K562 (cell line): ENCODE data around the gene ETV3L. TPM values are rescaled to one million over a fixed set of nuclear protein-coding genes. Genes with fewer than 3 reads are reported as not detected.
A peak's percentile ranks its signal among the peaks of the same experiment; 100 is the strongest.

Experiments used
- ATAC-seq: fragments of 200-7000 bp; cut with Tn5 transposase; 3 replicates; pipeline ENCODE4 v1.9.1; 2020; ENCODE audit warnings: moderate library complexity
- BruUV-seq: library from RNA; stranded (reverse); fragments of 400-500 nt; replicated peaks from 2 replicates; lab custom pipeline; 2021; lab: Mats Ljungman, UMichigan
- CTCF ChIA-PET: fragments of 300-600 bp; formaldehyde crosslinking; extraction: SDS; loops from one replicate; lab custom pipeline; 2021; ENCODE audit warnings: low intra/inter-chr PET ratio; lab: Yijun Ruan, JAX
- POLR2A ChIA-PET: fragments of 300-600, 350-650 bp; sonication (Branson Sonifier 250); formaldehyde crosslinking; extraction: SDS; loops from one replicate; lab custom pipeline; 2021; ENCODE audit warnings: antibody characterized with exemption, inconsistent platforms; lab: Yijun Ruan, JAX
- DNase-seq, 4 experiments: peaks; one replicate each; pipeline versions ENCODE4 v3.0.0 to v3.0.0-alpha.2; 2011 to 2018; ENCODE audit warnings: low spot score in 3 of 4, mixed read lengths in 3 of 4; ENCODE audit errors: extremely low read depth in 1 of 4
- FAIRE-seq: peaks from 2 replicates; lab custom pipeline; 2011; peaks lifted over from hg19 to GRCh38; lab: Jason Lieb, UNC
- H2AFZ ChIP-seq: 2 replicates; pipeline ENCODE4 v1.6.0; 2011; ENCODE audit warnings: low read depth, low read length, control low read depth, inconsistent platforms
- H3K27ac ChIP-seq: fragments of 200-600 bp; 3 replicates; pipeline ENCODE4 v1.8.0; 2011; ENCODE audit warnings: low read depth, mild to moderate bottlenecking, control low read depth, inconsistent platforms, low read length, moderate library complexity, mixed read lengths; ENCODE audit errors: extremely low read depth
- H3K27me3 ChIP-seq, 2 experiments: fragments of 300-600 bp in 1 of 2; 2 replicates in 1 of 2; 3 replicates in 1 of 2; pipeline versions ENCODE4 v1.6.0 to v1.8.0; 2011; ENCODE audit warnings: inconsistent platforms in 2 of 2, low read length in 2 of 2, mild to moderate bottlenecking in 1 of 2, mixed read lengths in 1 of 2, moderate library complexity in 1 of 2; ENCODE audit not compliant: control insufficient read depth in 2 of 2, insufficient read depth in 2 of 2
- H3K36me3 ChIP-seq: fragments of 300-600 bp; 3 replicates; pipeline ENCODE4 v1.8.0; 2011; ENCODE audit warnings: mild to moderate bottlenecking, low read length, inconsistent platforms; ENCODE audit not compliant: control insufficient read depth, insufficient read depth
- H3K4me1 ChIP-seq, 2 experiments: fragments of 200-600 bp in 1 of 2; replicated peaks in 1 of 2; 2 replicates in 1 of 2; 3 replicates in 1 of 2; pipeline versions ENCODE4 v1.5.1 to v1.8.0; 2011; ENCODE audit warnings: inconsistent platforms in 2 of 2, low read length in 2 of 2, mild to moderate bottlenecking in 1 of 2, mixed read lengths in 1 of 2, moderate library complexity in 1 of 2; ENCODE audit not compliant: control insufficient read depth in 2 of 2, insufficient read depth in 2 of 2
- H3K4me2 ChIP-seq: 2 replicates; pipeline ENCODE4 v1.6.1; 2011; ENCODE audit warnings: low read length, control low read depth, inconsistent platforms, mixed read lengths; ENCODE audit not compliant: insufficient read depth
- H3K4me3 ChIP-seq: fragments of 200-600 bp; sonication (generic), shearing (Covaris generic); 2 replicates; pipeline ENCODE4 v1.5.1; 2016; ENCODE audit warnings: control low read depth, inconsistent platforms
- H3K79me2 ChIP-seq: fragments of 200-600 bp; 3 replicates; pipeline ENCODE4 v1.8.0; 2011; ENCODE audit warnings: low read length, inconsistent platforms; ENCODE audit not compliant: control insufficient read depth, insufficient read depth
- H3K9ac ChIP-seq, 2 experiments: 2 replicates each; pipeline versions ENCODE4 v1.6.0 to v1.6.1; 2011; ENCODE audit warnings: low read depth in 2 of 2, low read length in 2 of 2, control low read depth in 1 of 2, inconsistent platforms in 1 of 2, mild to moderate bottlenecking in 1 of 2, mixed read lengths in 1 of 2; ENCODE audit not compliant: insufficient read depth in 1 of 2
- H3K9me1 ChIP-seq: one replicate; pipeline ENCODE4 v1.6.0; 2011; ENCODE audit warnings: inconsistent platforms, mild to moderate bottlenecking, low read length, moderate library complexity; ENCODE audit not compliant: control insufficient read depth, insufficient read depth
- H3K9me3 ChIP-seq: replicated peaks from 2 replicates; pipeline ENCODE4 v1.5.1; 2011; ENCODE audit warnings: low read depth, low read length, inconsistent platforms; ENCODE audit not compliant: control insufficient read depth, insufficient read depth
- H4K20me1 ChIP-seq: replicated peaks from 2 replicates; pipeline ENCODE4 v1.6.1; 2011; ENCODE audit warnings: low read length, inconsistent platforms, mixed read lengths; ENCODE audit not compliant: control insufficient read depth, insufficient read depth
- ADNP ChIP-seq: fragments of 200-800 bp; sonication (Bioruptor generic); IDR thresholded peaks from 2 replicates; pipeline ENCODE4 v1.6.1; 2016; ENCODE audit warnings: missing genetic modification characterization, missing compliant biosample characterization
- HDGF ChIP-seq: fragments of 450-650 bp; IDR thresholded peaks from 2 replicates; pipeline ENCODE4 v1.6.1; 2016
- HNRNPL ChIP-seq: fragments of 200-400 bp; formaldehyde crosslinking; IDR thresholded peaks from 2 replicates; pipeline ENCODE4 v1.6.1; 2017; ENCODE audit warnings: low read depth, mild to moderate bottlenecking, low read length
- MAX ChIP-seq: sonication (generic); formaldehyde crosslinking; IDR thresholded peaks from 2 replicates; pipeline ENCODE4 v1.9.0; 2022; ENCODE audit warnings: mild to moderate bottlenecking, missing genetic modification reagents
- MTA1 ChIP-seq: fragments of 450-650 bp; IDR thresholded peaks from 2 replicates; pipeline ENCODE4 v1.6.1; 2017; ENCODE audit warnings: borderline replicate concordance
- PREB ChIP-seq: sonication (generic); formaldehyde crosslinking; IDR thresholded peaks from 2 replicates; pipeline ENCODE4 v1.8.1; 2023; ENCODE audit warnings: mild to moderate bottlenecking, missing genetic modification reagents
- RBM22 ChIP-seq: fragments of 200-400 bp; formaldehyde crosslinking; IDR thresholded peaks from 2 replicates; pipeline ENCODE4 v1.6.1; 2018; ENCODE audit warnings: low read length, low read depth; ENCODE audit not compliant: poor library complexity, severe bottlenecking
- ZKSCAN1 ChIP-seq: fragments of 150-350 bp; IDR thresholded peaks from 2 replicates; pipeline ENCODE4 v1.6.1; 2016; ENCODE audit warnings: low read depth, low read length
- ZNF165 ChIP-seq: fragments of 250-450 bp; sonication (Bioruptor Pico); IDR thresholded peaks from 2 replicates; pipeline ENCODE4 v1.4.0; 2020; ENCODE audit warnings: borderline replicate concordance
- WGBS: fragments of 100-300 bp; shearing (Covaris generic); methylation state at CpG from one replicate; pipeline ENCODE4 v1.1.6; 2016; ENCODE audit warnings: low coverage, mixed read lengths; ENCODE audit not compliant: insufficient coverage; ENCODE audit errors: missing lambda C conversion rate; 5-methylcytosine and 5-hydroxymethylcytosine counted together
- in situ Hi-C: fragments of 300-500 bp; cut with MboI; formaldehyde crosslinking; loops from 4 replicates; pipeline ENCODE4 v1.15.0; 2018; ENCODE audit warnings: inconsistent platforms, mixed read lengths
- intact Hi-C: fragments of 100-400 bp; cut with micrococcal nuclease; formaldehyde crosslinking; loops from 2 replicates; pipeline ENCODE4 v1.14.2; 2022
- polyA plus RNA-seq, 8 experiments: library from polyadenylated mRNA; depleted of rRNA in 4 of 8; stranded (reverse) in 5 of 8; unstranded in 3 of 8; fragments of >200 nt; fragmentation: Nextera tagmentation in 2 of 8; fragmentation: Illumina TruSeq in 1 of 8; extraction: Ambion mirVana in 2 of 8; extraction: Trizol in 1 of 8; gene quantifications; 2 replicates each; pipeline versions ENCODE4 v1.2.1 to v1.2.3, GENCODE V29; 2011 to 2014; ENCODE audit warnings: inconsistent platforms in 1 of 8, missing spikeins in 1 of 8
- total RNA-seq, 7 experiments: library from RNA; depleted of rRNA in 6 of 7; stranded (reverse); fragments of >200 nt in 6 of 7; fragmentation: Illumina TruSeq in 2 of 7; extraction: Trizol in 2 of 7; gene quantifications; 2 replicates each; pipeline versions ENCODE4 v1.2.1 to v1.2.3, GENCODE V29; 2011 to 2021; ENCODE audit warnings: low replicate concordance in 1 of 7

The ETV3L gene
- total and polyA plus RNA-seq, 9 of the 15 experiments (the other 6 are each of a cell fraction or from before 2014, with no cell fraction given), result not detected

GRCh38 chr1:157047062-157047410, 52.6 kb downstream of the ETV3L start:
- peaks cover 24 to 26% of the 10 kb centered on the region in 2 experiments for H3K4me1 ChIP-seq
- H3K27ac ChIP-seq, result no peak overlapping the region
- H3K4me2 ChIP-seq, result no peak overlapping the region
- H3K9me3 ChIP-seq, result no peaks in the 10 kb centered on the region
- in situ Hi-C loops, result no loop called here
- peaks cover 33% of the 10 kb centered on the region for H3K79me2 ChIP-seq
- CTCF ChIA-PET, result interaction anchor here (0.6 kb wide), 1 partner anchor 38 kb away, joined by 6 read pairs; no protein-coding TSS in a partner anchor
- TF ChIP-seq HDGF (no peak), PREB (CRISPR knock-in tag) (no peak), ZKSCAN1 (0 out of 2 replicates have a peak, but pooled peaks have one; percentile 34), ZNF165 (no peak), HNRNPL (no peak), MAX (CRISPR knock-in tag) (no peak), MTA1 (no peak), RBM22 (no peak), ADNP (tag) (0 out of 2 replicates have a peak, but pooled peaks have one; percentile 29)
- TF ChIP-seq, all 486 proteins: peak for 2
- POLR2A ChIA-PET, result interaction anchor here (1.0 to 1.4 kb wide), 2 partner anchors 13 to 15 kb away, joined by 4 read pairs; no protein-coding TSS in a partner anchor
- Histone ChIP-seq H2AFZ (no peak overlapping the region), H3K4me3 (no peak overlapping the region), H3K27me3 (no peaks in the 10 kb centered on the region), H3K36me3 (no peaks in the 10 kb centered on the region), H4K20me1 (0 out of 2 replicates have a peak, but pooled peaks cover 4% of the 10 kb centered on the region), H3K9me1 (no peaks in the 10 kb centered on the region), H3K9ac (no peak overlapping the region)
- peak in 1 of 4 experiments; percentile 12 for DNase-seq
- FAIRE-seq, result no peak
- 31% methylated on average over 2 of the region's 2 CpGs for WGBS
- intact Hi-C loops, result no loop called here
- ATAC-seq, result no peak
- no TSS peak for BruUV-seq
